HG03457 (cell line): ENCODE data around the gene CCDC12.

Experiments
- ATAC-seq: cut with Tn5 transposase; IDR thresholded peaks from one replicate; pipeline ENCODE4 v1.9.1; 2021; ENCODE audit warnings: moderate number of reproducible peaks; ENCODE audit not compliant: unreplicated experiment

Gene CCDC12

DNA sequence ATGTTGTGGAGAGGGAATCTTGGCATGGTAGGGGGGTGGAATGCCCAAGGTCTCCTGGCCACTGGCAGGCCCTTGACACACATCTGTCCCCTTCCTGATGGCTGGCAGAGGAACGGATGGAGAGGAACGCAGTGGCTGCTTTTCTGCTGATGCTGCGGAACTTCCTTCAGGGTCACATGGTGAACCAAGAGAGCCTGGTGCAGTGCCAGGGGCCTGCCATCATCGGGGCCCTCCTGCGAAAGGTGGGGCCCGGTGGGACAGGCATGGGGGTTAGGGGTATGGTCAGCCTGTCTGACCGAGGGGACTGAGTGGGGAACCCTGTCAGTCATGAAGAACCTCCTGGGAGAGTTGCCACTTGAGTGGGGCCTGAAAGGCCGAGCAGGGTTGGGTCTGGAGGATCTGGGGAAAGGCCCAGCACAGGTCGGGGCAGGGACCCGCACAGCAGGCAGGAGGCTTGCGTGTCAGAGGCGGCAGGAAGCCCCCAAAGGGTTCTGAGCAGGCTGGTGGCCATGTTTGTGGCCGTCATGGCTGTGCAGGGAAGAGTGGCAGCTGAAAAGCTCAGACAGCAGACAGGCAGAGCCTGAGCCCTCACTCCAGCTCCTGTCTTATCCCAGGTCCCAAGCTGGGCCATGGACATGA, 21.0 kb upstream of the CCDC12 start:
- ATAC-seq, result no peak

DNA sequence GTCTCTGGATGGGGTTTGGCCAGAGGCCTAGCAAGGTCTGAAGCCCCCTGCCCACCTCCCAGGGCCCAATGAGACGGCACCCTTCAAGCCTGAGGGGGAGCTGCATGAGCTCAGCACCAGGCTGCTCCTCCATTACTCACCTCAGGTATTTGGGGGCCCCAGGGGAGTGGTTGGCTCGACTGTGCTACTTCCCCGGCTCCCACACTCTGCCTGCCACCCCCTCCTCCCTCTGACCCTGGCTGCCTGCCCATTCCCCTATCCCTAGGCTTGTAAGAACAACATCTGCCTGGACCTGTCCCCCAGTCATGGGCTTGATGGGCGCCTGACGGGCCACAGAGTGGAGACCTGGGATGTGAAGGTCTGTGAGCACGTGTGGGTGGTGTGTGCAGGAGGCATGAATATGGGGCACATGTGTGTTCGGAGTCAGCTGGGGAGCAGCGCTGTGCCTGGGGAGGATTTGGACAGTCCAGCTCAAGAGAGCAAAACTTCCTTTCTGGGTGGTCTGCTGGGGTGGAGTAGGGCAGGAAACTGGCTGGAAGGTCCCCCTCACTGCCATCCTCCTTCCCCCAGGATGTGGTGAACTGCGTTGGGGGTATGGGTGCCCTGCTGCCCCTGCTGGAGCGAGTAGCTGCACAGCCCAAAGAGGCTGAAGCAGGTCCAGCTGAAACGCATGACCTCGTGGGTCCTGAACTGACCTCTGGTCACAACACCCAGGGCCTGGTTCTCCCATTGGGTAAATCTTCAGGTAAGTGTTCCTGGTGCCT, 20.3 kb upstream of the CCDC12 start:
- ATAC-seq, result no peak

DNA sequence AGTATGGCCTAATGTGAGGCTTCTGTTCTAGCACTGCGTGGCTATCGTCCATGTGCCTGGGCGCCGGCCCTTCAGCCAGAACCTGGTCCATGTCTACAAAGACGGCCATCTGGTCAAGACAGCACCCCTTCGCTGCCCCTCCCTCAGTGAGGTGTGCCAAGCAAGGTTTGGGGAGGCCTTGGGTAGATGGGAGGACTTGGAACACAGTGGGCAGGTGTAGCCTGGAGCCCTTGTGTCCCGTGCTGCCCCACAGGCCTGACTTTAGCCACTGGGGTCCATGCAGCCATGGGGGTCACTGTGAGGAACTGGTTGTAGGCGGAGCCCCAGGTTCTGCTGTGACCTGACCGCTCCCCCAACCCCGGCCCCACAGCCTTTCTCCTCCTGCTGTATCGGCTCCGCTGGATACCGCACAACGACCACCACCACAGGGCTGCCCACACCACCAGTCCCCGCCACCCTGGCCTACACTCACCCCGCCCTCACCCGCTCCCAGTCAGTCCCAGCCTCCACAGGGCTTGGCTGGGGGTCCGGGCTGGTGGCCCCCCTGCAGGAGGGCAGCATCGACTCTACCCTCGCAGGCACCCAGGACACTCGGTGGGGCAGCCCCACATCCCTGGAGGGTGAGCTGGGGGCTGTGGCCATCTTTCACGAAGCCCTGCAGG, 19.5 kb upstream of the CCDC12 start:
- no peak for ATAC-seq

DNA sequence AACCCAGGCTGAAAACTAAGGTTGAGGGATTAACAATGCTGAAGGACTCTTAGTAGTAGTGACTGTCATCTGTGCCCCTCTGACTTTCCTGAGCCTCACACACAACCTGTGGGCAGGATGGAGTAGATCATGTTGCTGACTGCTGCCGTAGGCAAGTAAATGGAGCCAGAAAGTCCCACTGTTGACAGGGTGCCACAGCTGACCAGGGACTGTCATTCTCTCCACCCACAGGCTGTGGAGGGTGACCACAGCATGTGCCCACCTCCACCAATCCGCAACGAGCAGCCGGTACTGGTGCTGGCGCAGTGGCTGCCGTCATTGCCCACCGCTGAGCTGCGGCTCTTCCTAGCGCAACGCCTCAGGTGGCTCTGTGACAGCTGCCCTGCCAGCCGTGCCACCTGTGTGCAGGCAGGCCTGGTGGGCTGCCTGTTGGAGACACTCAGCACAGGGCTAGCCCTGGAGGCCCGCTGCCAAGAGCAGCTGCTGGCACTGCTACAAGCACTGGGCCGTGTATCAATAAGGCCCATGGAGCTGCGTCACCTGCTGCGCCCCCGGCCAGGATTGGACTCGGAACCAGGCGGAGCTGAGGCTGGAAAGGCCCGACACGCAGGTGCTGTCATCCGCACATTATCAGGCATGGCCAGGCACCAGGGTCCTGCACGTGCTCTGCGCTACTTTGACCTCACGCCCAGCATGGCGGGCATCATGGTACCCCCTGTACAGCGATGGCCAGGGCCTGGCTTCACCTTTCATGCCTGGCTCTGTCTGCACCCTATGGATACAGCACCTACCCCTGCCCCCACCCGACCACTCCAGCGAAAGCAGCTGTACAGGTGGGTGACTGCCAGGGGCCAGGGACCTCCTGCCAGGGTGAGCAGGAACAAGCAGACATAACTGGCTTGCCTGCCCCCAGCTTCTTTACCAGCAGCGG, 18.5 kb upstream of the CCDC12 start:
- ATAC-seq, result no peak

DNA sequence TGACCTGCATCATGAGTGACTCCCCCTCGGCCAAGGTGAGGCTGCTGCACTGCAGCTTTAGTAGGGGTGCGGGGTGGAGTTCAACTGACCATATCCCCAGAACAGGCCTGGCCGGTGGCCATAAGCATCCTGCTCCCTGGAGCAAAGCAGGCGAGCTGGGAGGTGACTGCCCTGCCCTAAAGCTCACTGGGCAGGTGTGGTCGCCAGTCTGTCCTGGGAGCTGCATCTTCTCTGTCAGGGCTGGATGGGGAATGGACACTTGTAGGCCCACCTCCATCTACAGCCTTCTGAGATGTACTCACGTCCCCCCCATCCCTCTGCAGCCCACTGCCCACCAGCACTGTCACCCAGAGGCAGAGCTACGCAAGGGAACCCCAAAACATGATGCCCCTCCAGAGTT, 17.4 kb upstream of the CCDC12 start:
- ATAC-seq, result no peak

DNA sequence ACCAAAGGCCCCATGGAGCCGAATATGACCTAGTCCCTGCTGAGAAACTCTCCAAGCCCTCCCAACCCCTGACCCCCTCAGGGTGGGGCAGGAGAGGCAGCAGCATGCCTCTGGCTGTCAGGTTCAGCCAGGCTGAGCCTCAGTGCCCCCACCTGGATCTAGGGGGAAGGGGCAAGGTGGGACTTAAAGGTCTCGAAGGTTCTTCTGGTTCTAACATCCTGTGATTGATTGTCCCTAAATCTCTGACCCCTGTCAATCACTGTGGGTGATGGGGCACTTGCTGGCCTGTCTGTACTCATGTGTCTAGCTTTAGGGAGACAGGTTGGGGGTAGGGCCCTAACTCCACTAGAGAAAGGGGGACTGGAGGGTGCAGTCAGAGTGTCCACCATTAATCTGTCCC, 16.7 kb upstream of the CCDC12 start:
- ATAC-seq, result no peak

DNA sequence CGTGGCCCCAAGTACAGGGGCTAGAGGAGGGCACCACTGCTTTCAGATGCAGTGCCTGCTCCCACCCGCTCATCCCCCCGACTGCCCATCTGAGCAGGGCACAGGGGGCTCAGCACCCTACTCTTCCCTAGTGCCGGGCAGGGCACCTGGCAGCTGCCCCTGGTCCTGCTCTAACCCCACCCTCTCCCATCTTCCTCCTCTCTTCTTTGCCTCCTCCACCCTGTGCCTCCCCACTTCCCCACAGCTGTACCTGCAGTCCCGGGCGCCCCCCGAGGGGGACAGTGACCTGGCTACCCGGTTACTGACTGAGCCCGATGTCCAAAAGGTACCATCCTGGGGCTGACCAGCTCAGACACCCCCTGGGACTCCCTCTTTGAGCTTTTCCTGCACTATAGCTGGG, 15.7 kb upstream of the CCDC12 start:
- no peak for ATAC-seq

DNA sequence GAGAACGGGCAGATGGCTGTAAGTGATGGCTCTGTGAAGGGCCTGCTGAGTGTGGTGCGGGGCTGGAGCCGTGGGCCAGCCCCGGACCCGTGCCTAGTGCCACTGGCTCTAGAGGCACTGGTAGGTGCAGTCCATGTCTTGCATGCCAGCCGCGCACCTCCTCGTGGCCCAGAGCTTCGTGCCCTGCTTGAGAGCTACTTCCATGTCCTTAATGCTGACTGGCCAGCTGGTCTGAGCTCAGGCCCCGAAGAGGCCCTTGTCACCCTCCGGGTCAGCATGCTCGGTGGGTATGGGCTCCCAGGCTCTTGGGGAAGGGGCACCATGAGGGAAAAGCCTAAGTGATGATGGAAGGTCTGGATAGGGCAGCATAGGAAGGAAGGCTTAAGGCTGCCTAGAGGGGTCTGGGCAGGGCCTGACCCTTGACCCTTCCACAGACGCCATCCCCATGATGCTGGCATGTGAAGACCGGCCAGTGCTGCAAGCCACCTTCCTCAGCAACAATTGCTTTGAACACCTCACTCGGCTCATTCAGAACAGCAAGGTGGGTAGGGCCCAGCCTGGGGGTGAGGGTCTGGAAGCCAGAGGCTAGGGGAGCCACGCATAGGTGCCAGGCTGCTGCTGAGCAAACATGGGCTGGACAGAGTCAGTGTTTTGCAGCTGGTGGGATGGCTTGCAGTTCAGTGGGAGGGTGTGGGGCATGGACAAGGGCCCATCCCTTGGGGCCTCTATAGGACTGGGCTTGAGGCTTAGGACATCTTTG, 15.0 kb upstream of the CCDC12 start:
- ATAC-seq, result no peak

DNA sequence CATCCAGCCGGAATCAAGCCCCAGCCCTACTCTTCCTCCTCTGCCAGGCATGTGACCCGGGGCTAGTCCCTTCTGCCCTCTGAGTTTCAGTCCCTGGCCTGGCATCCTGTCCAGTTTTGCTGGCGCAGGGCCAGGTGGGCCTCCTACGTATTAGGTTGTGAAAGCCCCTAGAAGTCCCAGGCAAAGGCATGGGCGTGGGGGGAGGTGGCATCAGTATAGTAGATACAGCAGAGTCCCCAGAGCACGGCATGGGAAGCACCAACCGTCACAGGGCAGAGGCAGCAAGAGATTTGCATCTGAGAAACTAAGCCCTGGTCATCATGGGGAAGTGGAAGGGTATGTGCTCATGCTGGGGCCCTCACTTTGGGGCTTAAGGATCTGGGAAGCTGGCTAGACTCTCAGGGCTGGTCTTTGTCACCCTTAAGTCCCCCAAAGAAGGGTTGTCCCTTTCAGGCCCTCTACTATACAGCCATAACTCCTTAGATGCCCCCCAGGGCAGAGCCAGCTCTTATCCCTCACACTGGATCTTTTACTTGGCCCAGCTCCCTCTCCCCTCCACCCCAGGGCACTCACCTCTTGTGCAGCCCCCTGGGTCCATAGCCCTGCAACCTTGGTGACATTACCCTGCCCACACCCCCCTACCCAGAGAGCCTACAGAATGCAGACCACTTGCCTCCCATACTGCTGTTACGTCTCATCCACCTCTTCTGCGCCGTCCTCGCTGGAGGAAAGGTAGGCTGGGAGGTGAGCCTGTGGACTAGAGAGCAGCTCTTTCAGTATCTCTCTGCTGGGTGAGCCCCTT, 14.2 kb upstream of the CCDC12 start:
- peak; percentile 33 for ATAC-seq

DNA sequence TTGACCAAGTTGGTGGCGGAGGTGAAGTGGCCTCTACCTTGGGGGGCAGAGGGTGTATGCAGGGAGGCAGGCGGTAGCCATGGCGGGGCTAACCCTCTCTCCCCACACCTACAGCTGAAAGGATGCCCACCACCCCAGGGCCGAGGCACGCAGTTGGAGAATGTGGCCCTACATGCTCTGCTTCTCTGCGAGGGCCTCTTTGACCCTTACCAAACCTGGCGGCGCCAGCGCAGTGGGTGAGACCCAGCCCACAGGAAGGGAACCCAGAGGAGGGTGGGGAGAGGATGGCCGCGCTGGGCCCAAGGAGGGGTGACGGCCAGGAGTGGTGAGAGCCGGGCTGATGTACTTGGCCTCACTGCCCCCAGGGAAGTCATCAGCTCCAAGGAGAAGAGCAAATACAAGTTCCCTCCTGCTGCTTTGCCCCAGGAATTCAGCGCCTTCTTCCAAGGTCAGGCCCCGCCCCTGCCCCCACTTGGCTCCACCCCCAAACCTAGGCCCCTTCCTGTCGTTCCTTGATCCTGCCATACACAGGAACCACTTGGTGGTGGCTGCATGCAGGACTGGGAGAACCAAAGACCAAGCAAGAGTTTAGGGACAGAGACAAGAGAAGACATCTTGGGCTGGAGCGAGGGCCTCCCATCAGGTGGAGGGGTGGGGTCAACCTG, 12.7 kb upstream of the CCDC12 start:
- no peak for ATAC-seq

DNA sequence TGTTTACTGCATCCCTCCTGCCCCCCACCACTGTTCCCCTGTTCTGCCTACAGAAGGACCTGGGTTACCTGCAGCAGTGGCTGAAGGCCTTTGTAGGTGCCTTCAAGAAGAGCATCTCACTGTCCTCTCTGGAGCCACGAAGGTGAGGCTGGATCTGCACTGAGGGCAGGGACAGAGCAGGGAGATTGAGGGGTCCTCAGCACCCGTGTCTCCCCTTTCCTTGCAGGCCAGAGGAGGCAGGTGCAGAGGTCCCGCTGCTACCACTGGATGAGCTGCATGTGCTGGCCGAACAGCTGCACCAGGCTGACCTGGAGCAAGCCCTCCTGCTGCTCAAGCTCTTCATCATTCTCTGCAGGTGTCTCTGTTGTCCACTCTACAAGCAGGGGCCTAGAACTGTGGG, 12.1 kb upstream of the CCDC12 start:
- ATAC-seq, result no peak

DNA sequence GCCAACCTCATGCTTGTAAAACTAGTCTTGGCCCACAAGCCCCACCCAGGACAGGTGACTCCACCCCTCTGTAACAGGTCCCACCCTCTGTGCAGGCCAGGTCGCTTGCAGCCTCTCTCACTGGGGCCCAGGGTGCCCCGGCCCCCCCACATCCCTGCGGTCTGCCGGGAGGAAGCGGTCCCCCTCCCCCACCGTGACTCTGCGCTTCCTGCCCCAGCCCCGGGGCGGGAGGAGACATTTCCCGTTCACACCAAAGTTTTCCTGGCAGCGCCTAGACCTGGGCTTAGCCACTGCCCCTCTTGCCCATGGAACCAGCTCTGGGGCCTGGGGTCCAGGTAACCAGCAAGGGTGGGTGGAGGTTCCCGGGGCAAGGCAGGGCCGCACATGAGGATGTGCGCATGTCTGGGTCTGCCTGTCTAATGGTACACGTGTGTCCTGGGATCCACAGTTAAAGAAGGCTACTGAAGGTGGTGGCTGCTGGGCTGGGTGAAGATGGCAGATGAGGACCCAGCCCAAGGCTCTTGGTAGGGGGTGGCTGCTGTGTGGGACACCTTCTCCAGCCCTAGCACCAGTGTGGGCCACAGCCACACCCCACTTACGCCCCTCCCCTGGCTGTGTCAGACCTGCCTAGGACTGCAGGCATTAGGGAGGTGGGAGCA, 11.3 kb upstream of the CCDC12 start:
- ATAC-seq, result peak; percentile 35

DNA sequence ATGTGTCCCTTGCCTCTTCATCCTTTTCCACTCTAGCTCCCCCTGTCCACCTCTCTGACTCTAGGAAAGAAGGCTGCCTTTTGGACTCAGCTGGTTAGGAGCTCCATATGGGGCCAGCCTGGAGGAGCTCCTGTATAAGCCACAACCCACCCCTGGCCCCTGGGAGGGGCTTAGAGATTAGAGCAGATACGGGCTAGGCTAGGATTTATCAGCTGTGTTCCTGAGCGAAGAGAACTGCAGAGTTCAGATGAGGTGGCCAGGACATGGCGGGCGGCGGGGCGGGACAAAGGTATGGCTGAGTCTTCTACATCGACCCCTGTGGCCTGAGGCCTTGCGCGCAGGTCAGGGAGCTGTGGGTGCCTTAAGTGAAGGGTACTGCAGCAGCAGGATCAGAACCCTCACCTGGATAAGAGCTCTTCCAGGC, 10.8 kb upstream of the CCDC12 start:
- no peak for ATAC-seq

DNA sequence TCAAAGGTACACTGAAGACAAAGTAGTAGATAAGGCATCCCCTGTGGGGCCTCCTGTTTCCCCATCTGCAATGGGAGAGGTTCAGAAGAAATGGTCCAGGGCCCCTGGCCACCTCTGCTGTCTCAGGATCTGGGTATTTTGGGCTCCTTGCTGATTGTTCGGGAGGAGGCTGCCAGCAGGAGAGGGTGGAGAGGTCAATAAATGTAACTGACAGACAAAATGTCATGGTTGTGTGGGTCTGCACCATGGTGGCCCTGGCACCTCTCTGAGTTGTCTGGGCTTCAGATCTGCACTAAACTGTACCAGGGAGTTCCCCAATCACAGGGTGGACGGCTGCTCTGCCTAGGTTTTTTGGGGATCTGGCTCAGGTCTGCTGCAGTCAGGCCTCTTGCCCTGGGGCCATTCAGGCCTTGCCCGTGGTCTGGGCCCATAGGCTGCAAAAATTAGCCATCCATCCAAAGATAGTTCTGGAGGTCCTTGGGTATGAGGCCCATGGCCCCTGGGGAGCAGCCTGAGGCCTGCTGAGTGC, 10.3 kb upstream of the CCDC12 start:
- ATAC-seq, result no peak

DNA sequence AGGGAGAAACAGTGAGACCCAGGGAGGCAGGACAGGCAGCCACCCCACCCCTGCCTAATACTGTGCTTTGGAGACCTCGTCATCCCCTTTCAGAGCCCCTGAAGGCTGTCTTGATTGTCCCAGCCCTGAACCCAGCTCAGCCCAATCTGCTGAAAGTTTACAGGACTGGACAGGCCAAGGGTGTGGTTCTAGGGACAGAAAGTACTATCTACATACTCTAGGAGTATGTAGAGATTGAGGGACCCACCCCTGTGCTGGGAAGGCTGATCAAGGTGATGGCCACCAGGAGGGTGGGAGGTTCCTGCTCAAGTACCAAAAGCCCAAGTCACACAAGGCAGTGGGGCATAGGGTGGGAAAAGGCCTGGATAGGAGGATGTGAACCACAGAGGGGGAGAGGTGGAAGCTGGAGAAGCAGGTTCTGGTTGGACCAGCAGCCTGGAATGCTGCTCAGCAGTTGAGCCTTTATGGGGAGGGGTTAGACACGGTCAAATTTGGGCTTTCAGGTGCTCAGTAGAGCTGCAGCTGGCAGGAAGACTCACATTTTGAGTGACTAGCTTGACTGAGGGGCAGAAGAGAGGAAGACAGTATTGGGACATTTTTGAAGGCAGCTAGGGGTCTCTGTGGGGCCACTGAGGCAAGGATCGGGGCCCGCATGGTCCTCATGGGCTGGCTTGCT, 9.6 kb upstream of the CCDC12 start:
- no peak for ATAC-seq

DNA sequence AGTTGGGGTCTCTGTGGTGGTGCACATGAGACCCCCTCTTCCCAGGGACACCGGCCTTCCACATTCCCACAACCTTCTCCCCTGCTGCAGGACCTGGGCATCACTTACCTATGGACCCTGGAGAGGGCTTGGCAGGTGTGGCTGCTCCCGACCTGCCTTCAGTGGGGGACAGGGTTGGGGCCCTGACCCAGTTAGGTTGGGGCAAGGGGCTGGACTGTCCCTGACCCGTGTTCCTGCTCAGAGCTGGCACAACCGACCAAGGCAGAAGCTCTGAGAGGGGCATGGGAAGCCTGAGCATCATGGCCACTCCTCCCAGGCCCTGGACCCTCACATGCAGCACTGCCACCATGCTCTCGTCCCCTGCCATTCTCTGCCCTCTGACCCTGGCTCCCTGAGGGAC, 9.0 kb upstream of the CCDC12 start:
- ATAC-seq, result no peak

DNA sequence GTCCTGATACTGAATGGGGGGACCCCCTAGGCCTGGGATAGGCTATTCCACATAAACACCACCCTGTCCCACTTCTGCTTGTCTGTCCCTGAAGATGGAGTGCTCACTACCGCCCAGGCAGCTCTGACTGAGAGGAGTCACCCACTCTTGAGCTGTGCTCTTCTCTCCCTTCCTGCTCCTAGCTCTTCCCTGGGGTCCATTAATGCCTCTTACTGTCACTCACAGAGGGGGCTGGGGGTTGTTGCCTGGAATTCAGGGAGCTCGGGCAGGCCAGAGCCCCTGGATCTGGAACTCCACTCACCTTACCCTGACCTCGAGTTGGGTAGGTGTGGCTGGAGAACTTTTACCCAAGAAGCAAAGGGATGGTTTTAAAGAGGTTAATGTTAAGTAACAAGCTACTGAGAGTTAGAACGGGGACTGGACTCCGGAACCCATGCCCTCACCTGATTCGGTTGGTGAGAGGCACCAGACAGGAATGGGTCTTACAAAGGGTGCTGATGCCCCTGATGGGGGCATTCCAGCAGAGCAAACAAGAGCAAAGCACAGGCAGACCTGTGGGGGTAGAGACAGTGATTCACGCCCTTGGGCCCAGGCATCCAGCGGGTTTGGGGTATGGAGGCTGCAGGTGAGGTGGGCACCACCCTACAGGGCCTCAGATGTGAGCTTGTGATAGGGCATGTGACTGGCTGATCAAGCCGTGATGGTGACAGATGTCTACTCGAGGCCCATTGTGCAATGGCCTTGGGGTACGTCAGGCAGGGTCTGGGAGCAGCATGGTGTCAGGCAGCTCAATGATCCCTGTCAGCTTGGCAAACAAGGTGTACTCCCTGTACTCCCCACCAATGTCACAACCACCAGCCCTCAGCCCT, 8.3 kb upstream of the CCDC12 start:
- ATAC-seq, result no peak
